PC-9 (cell line): Measurements from ENCODE around the gene NECTIN1.

Experiments used
- EZH2 ChIP-seq: fragments of 200-600 bp; sonication (generic); IDR thresholded peaks from 2 replicates; pipeline ENCODE4 v1.8.0; 2017; ENCODE audit warnings: antibody characterized with exemption, low read depth
- TF ChIP-seq, protein P1 (sequence below): fragments of 200-600 bp; sonication (generic); conservative IDR thresholded peaks from 2 replicates; pipeline ENCODE4 v1.6.1; 2017; ENCODE audit warnings: mixed run types, antibody characterized with exemption, mild to moderate bottlenecking, moderate library complexity

DNA sequence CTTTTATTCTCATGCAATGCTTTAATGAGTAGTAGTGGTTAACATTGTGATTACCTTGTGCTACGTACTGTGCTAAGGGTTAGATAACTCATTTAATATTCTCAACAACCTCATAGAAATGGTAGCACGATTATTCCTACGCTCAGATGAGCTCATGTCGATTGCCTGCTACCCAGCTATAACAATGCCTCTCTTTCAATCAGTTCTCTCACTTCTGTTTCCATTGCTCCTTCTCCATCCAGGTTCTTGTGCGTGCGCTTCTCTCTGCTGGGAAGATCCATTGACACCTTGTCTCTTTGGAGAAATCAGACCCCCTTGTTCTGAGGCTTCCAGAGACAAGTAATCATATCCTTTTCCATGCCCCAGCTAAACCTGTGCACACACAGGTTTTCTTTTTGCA lies 120.8 kb downstream of the NECTIN1 start:
- TF ChIP-seq EZH2, result no peak
- TF ChIP-seq, protein P1, sequence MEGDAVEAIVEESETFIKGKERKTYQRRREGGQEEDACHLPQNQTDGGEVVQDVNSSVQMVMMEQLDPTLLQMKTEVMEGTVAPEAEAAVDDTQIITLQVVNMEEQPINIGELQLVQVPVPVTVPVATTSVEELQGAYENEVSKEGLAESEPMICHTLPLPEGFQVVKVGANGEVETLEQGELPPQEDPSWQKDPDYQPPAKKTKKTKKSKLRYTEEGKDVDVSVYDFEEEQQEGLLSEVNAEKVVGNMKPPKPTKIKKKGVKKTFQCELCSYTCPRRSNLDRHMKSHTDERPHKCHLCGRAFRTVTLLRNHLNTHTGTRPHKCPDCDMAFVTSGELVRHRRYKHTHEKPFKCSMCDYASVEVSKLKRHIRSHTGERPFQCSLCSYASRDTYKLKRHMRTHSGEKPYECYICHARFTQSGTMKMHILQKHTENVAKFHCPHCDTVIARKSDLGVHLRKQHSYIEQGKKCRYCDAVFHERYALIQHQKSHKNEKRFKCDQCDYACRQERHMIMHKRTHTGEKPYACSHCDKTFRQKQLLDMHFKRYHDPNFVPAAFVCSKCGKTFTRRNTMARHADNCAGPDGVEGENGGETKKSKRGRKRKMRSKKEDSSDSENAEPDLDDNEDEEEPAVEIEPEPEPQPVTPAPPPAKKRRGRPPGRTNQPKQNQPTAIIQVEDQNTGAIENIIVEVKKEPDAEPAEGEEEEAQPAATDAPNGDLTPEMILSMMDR, result no peak
